Endothelial cell of umbilical vein (primary cell): Measurements from ENCODE around the gene CRCP.
"Not testable (repeated sequence)": the region's sequence is repeated elsewhere in the genome, so short reads cannot be mapped to it uniquely, and the experiment has no call there.

ENCODE experiments used
- CTCF ChIP-seq, 2 donors: IDR thresholded peaks; 1 replicate in 1 of 2; 2 replicates in 1 of 2; pipeline ENCODE4 v1.5.1; 2011; ENCODE audit warnings: low read length in 2 of 2, mild to moderate bottlenecking in 2 of 2, moderate library complexity in 2 of 2, control low read depth in 1 of 2, inconsistent platforms in 1 of 2, low read depth in 1 of 2; ENCODE audit not compliant: insufficient read depth in 1 of 2; ENCODE audit errors: extremely low read depth in 1 of 2
- EZH2 ChIP-seq: IDR thresholded peaks from 2 replicates; pipeline ENCODE4 v1.6.1; 2012; ENCODE audit warnings: borderline replicate concordance, low read depth, mild to moderate bottlenecking, moderate library complexity, low read length, inconsistent platforms; ENCODE audit not compliant: severe bottlenecking
- FOS ChIP-seq: IDR thresholded peaks from 2 replicates; pipeline ENCODE4 v1.6.1; 2011; ENCODE audit warnings: mild to moderate bottlenecking, low read length, moderate library complexity, borderline replicate concordance; ENCODE audit not compliant: insufficient read depth
- MAX ChIP-seq: IDR thresholded peaks from 2 replicates; pipeline ENCODE4 v1.6.1; 2011; ENCODE audit not compliant: insufficient read depth, insufficient read length
- MYC ChIP-seq: IDR thresholded peaks from one replicate; pipeline ENCODE4 v1.6.1; 2011; ENCODE audit warnings: mild to moderate bottlenecking, low read depth, low read length
- POLR2A ChIP-seq: IDR thresholded peaks from 2 replicates; pipeline ENCODE4 v1.6.1; 2012; ENCODE audit warnings: low read depth, mild to moderate bottlenecking, control low read depth, low read length

- TF ChIP-seq CTCF (IDR thresholded peaks at IDR 0.05; ENCODE audit: extremely low read depth in 1 of 2, insufficient read depth in 1 of 2, low read depth in 1 of 2, low read length in 2 of 2); FOS; POLR2A; MAX; EZH2; MYC: not testable (repeated sequence)
Measured at GRCh38 chr7:66125781-66126352, 11.2 kb downstream of the CRCP start.
